ENCODE measurements around the gene NME7.

GRCh38 chr1:169361281-169361680 lies 6.3 kb downstream of the NME7 start:
- no peak for TF ChIP-seq EZH2 (IDR thresholded peaks at IDR 0.05; ENCODE audit: low read depth, unreplicated experiment)
- TF ChIP-seq EZH2phosphoT487 (IDR thresholded peaks at IDR 0.05; ENCODE audit: unreplicated experiment): no peak
- TF ChIP-seq CREB1 (CRISPR knock-in tag; IDR thresholded peaks at IDR 0.05; ENCODE audit: low read depth): no peak
- TF ChIP-seq, protein P1, sequence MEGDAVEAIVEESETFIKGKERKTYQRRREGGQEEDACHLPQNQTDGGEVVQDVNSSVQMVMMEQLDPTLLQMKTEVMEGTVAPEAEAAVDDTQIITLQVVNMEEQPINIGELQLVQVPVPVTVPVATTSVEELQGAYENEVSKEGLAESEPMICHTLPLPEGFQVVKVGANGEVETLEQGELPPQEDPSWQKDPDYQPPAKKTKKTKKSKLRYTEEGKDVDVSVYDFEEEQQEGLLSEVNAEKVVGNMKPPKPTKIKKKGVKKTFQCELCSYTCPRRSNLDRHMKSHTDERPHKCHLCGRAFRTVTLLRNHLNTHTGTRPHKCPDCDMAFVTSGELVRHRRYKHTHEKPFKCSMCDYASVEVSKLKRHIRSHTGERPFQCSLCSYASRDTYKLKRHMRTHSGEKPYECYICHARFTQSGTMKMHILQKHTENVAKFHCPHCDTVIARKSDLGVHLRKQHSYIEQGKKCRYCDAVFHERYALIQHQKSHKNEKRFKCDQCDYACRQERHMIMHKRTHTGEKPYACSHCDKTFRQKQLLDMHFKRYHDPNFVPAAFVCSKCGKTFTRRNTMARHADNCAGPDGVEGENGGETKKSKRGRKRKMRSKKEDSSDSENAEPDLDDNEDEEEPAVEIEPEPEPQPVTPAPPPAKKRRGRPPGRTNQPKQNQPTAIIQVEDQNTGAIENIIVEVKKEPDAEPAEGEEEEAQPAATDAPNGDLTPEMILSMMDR (conservative IDR thresholded peaks at IDR 0.05; ENCODE audit: low read depth in 2 of 2): no peak
